HG03378 (cell line): ENCODE measurements around the gene SAMD3.
"Not testable (repeated sequence)": the region's sequence is repeated elsewhere in the genome, so short reads cannot be mapped to it uniquely, and the experiment has no call there.

Source experiments
- ATAC-seq: cut with Tn5 transposase; IDR thresholded peaks from one replicate; pipeline ENCODE4 v1.9.1; 2021; ENCODE audit warnings: mild to moderate bottlenecking, moderate library complexity; ENCODE audit not compliant: unreplicated experiment

SAMD3 gene

DNA sequence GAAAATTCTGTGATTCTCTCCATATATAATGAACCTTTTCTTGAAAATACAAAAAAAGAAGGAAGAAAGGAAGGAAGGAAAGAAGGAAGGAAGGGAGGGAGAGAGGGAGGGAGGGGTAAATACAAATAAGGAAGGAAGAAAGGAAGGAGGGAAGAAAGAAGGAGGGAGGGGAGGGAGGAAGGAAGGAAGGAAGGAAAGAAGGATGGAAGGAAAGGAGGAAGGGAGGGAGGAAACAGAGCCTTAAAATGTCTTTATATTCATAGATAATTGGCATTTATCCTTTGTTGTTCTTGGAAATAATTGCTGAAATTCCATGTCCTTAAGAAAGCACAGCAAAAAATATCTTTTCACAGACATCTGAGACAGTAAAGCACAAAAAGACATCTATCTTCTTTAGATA, 40.3 kb downstream of the SAMD3 start:
- ATAC-seq: no peak

DNA sequence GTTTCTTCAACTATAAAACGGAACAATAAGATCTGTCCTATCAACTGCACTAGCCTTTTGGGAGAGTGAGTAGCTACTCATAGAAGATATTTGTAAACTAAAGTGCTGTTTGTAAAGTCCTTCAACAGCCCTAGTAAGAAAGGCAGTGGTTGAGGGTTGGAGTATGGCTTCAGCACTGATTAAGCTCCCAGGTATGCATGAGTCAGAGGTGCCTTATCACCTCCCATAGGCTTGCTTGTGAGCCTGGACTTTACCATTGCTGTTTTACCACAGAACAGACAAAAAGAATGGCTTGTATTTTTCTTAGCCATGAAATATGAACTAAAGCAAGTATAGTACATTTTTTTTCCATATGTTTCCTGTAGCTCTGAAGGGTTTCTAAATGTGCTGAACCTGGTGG, 44.1 kb downstream of the SAMD3 start:
- no peak for ATAC-seq

- ATAC-seq: no peak
These were observed 46.4 kb downstream of the SAMD3 start for GRCh38 chr6:130176378-130176777.

GRCh38 chr6:130173377-130174004, 49.3 kb downstream of the SAMD3 start:
- ATAC-seq: not testable (repeated sequence)

DNA sequence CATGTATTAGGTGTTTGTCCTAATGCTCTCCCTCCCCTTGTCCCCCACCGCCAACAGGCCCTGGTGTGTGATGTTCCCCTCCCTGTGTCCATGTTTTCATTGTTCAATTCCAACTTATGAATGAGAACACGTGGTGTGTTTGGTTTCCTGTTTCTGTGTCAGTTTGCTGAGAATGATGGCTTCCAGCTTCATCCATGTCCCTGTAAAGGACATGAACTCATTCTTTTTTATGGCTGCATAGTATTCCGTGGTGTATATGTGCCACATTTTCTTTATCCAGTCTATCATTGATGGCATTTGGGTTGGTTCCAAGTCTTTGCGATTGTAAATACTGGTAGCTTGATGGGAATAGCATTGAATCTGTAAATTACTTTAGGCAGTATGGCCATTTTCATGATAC, 52.6 kb downstream of the SAMD3 start:
- not testable (repeated sequence) for ATAC-seq

GRCh38 chr6:130167655-130168054, 55.1 kb downstream of the SAMD3 start:
- ATAC-seq: no peak

DNA sequence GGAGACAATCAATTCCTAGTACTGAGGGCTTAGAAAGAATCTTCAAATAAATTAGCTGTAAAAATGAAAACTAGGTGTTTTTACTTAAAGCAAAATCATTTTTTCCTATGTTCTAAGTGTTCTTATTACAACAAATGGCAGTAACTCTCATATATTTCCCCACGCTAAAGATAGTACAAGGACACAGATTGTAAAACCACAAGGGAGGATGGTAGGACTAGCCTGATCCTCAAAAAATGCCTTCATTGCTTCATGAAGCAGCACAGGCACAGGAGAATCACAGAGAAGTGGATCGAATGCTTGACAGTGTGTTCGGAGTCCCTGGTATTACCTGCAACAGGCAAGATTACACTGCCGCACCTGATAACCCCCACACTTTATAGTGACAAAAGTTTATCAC, 58.5 kb downstream of the SAMD3 start:
- ATAC-seq: no peak

DNA sequence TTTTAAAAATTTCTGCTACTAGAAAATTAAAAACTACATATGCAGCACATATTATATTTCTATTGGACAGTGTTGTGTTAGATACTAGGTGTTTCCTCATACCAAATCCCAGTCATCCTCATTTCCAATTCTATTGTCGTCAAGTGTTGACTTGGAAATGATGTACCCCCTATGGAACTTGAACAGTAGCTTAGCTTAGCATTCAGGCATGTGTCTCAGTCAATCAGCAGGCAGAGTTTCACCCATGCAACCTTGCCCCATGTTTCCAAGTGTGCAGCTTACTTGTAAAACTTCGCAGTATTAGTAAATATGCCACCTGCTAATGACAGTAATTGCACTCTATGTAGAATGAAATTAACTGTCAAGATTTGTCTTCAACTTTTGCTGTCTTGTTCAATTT, 59.5 kb downstream of the SAMD3 start:
- ATAC-seq: no peak

DNA sequence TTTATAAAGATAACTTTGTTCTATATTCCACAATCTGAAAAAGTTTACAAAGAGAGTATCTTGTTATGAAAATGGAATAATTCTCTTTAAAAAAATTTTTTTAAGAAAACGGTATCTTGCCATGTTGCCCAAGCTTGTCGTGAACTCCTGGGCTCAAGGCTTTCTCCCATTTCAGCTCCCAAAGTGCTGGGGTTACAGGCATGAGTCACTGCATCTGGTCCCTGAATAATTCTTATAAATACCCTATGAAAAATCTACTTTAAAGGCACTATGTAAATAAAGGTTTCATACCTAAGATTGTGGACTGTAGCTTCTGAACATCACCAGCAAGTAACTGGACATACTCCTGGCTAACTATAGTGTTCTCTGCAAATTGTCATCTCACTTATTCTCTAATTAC, 60.3 kb downstream of the SAMD3 start:
- no peak for ATAC-seq

DNA sequence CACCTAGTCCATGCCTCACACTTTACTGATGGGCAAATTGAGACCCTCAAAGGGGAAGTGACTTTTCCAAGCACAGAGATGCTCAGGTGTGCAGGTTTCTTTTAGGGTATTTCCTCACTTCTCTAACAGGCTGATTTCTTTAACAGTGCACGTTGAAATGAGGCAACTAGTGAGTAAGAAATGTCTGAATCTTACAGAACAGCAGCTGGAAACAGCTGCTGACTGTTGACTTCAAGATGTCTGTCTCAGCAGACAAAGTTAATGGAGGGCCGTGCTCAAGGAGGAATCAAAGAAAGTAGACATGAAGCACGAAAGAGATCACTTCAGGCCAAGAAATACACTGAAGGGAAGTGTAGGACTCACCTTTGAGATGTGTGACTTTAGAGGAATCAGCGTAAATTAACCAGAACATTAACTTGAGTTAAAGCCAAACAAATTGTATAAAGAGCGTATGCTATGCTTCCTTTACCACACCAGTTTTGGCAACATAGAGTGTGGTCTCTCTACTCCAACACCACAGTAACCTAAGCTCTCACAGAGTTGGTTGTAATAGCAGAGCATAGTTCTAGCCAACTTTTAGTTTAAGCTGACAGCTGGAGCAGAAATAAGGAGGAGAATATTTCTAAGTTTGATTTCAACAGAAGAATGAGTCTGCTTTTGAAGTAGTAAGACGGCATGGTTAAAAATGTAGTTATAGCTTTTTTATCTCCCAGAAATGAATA, 60.9 kb downstream of the SAMD3 start:
- no peak for ATAC-seq

DNA sequence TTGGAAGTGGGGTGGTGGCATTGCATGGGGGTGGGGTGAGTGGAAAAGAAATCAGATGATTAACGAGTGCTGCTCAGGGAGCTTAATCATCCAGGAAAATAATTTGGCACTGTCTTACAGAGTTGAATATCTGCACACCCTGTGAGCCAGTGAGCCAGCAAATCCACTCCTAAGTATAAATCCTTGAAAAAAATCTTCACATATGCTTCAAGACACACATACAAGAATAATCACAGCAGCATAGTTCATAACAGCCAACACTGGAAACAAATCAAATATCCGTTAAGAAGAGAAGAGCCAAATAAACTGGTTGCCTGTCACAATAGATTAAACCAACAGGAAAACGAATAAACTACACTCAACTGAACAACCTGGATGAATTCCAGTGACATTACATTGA, 62.8 kb downstream of the SAMD3 start:
- no peak for ATAC-seq

DNA sequence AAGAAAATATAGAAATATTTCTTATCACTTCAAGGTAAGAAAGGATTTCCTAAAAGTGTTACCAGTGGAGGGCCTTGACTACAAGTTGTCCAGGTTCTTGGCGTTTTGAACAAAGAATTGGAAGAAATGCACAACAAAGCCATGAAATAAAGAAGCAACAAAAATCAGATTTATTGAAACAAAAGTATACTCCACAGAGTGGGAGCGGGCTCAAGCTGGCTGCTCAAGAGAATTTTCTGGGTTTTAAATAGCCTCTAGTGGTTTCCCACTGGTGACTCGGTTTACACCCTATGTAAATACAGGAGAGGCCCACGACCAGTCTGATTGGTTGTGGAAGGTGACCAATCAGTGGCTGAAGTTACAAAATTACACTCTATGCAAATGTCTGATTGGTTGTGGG, 64.2 kb downstream of the SAMD3 start:
- no peak for ATAC-seq

DNA sequence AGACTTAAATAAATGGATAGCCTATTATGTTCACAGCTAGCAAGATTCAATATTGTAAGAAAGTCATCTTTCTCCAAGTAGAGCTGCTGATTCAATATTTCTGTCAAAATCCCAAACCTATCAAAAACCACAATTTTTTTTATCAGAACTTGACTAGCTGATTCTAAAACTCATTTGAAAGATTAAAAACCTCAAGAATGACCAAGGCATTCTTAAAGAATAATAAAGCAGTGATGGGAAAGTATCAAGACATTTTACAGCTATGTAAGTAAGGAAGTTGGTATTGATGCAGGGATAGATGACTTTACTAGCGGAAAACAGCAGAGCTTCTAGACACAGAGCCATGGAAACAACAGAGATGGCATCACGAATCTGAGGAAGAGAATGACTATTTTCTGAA, 64.7 kb downstream of the SAMD3 start:
- no peak for ATAC-seq

GRCh38 chr6:130156908-130157307, 65.8 kb downstream of the SAMD3 start:
- ATAC-seq: no peak

GRCh38 chr6:130152908-130153510, 69.7 kb downstream of the SAMD3 start:
- no peak for ATAC-seq

GRCh38 chr6:130150906-130151305, 71.8 kb downstream of the SAMD3 start:
- ATAC-seq: no peak

- not testable (repeated sequence) for ATAC-seq
These were observed 73.7 kb downstream of the SAMD3 start for GRCh38 chr6:130149016-130149415.

DNA sequence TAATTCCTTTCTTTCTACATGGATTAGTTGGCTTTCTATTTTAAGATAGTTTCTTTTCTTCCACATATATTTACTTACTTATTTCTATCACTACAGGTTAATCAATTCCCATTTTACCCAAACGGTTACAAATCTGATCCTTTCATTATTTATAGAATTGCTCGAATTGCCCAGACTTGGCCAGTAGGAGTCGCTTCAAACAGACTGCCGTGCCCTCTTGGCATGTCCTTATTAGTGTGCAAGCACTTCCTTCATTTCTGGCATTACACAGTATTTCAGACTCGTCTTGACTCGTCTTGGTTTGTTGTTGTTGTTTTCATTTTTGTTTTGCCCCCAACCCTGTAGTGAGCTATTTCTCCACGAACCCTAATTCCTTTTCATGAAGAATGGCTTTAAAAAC, 74.6 kb downstream of the SAMD3 start:
- no peak for ATAC-seq

- no peak for ATAC-seq
These were observed 75.6 kb downstream of the SAMD3 start for GRCh38 chr6:130147111-130147510.

DNA sequence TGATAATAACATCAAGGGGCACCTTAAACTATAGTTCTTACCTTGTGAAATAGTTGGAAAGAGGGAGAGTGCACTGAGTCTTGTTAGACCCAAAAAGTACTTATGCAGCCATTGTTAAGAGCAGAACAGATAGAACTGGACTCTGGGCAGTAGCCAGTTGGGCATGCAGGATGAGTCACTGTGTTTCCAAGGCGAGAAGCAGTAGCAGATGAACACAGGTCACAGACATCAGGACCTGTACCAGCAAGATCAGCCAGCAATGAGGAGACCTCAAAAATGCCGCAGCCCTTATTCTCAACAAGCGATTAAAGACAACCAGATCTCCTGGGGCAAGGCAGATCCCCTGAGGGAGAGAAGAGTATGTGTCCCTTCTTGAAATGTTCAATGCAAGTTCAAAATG, 79.0 kb downstream of the SAMD3 start:
- ATAC-seq: no peak

GRCh38 chr6:130140084-130140483, 82.7 kb downstream of the SAMD3 start:
- no peak for ATAC-seq

- peak; percentile 40 for ATAC-seq
These were observed 83.9 kb downstream of the SAMD3 start for GRCh38 chr6:130138909-130139242.
